Hematopoietic multipotent progenitor cell treated with erythropoietin and hydrocortisone succinate and interleukin-3 and kit ligand, for 17 days (in vitro differentiated cells): ENCODE data around the gene IFIT1B.
"Not testable (repeated sequence)": the region's sequence is repeated elsewhere in the genome, so short reads cannot be mapped to it uniquely, and the experiment has no call there.

Experiments
- DNase-seq: peaks from one replicate; pipeline ENCODE4 v3.0.0-alpha.2; 2015; ENCODE audit warnings: low spot score

The IFIT1B gene, protein sequence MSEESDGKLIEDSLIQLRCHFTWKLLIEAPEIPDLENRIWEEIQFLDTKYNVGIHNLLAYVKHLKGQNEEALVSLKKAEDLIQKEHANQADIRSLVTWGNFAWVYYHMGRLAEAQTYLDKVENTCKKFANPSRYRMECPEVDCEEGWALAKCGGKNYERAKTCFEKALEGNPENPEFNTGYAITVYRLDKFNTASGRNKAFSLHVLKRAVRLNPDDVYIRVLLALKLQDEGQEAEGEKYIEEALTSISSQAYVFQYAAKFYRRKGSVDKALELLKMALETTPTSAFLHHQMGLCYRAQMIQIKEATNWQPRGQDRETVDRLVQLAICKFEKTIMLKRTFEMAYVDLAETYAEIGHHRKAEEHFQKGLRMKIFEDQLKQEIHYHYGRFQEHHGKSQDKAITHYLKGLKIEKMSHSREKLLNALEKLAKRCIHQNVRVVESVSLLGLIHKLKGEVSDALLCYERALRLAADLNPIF

DNA sequence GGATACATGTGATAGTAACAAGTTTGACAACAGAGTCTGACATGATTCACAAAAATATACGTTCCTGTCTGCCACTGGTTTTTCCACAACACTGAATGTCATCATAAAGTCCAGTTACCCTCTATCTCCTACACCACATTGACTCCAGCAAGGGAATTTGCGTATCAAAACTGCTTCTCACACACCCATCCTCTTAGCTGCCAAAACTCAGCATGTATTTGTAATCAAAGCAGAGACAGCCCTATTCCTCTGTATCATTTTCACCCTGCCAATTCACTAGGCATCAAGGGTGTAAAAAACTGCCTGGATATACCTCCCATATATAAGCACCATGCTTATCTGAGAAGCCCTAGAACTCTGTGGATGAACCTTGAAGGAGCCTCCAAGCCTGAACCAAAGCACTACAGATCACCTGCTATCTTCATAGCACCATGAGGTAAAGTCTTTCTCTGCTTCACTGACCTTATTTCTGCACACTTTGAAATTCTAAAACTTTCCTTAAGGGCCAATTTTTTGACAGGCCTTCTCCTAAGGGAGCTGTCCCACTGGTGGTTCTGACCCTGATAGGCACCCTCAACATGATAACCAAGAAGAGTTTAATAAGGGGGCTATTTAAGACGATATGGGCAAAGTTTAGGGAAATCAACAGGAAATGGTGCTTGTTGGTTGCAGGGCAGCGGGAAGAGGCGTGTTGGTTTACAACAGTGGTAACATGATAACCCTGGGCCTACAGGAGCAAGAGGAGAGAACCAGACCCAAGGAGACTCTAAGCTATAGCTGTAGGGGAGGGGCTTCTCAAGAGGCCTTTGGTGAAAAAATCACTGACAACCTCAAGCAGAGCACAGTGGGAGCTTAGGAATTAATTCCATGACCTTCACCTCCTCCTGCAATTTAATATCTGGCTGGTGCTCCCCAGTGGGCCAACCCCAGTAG, at the start of gene IFIT1B:
IFIT1B (plus strand) TSS at position 352 of the 933 bp plus-strand sequence; CDS start at position 432, 80 bp downstream.
- peak; percentile 89 for DNase-seq

DNA sequence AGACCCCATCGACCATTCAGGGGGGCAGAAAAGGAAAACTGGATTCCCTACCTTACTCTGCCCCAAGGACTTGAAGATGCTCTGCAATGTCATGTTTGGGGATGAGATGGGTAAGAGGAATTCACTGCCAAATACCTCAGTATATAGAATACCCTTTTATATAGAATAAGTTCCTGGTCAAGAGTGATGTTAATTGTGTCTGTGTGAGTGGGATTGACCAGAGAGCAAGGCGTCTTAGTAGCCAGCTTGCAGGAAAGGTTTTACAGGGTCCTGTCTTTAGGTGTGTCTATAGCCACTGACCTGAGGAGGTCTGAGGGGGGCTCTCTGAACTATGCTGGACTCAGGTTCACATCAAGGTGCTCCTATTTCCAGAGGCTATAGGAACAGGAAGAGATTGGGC, 48.7 kb upstream of the IFIT1B start:
- peak; percentile 33 for DNase-seq

DNA sequence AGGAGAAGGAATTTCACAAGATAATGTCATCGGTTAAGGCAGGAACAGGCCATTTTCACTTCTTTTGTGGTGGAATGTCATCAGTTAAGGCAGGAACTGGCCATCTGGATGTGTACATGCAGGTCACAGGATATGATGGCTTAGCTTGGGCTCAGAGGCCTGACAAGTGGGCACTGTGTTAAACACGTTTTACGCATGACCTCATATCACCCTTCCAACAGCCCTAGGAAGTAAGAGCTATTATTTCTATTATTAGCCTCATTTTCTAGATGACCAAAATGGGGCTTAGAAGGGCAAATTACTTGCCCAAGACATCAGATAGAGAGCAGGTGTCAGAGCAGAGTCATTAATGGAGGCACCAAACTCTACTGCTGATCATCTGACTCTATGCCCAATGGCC, 47.8 kb upstream of the IFIT1B start:
- DNase-seq: not testable (repeated sequence)

GRCh38 chr10:89330537-89331212, 47.2 kb upstream of the IFIT1B start:
- DNase-seq: peak; percentile 26

DNA sequence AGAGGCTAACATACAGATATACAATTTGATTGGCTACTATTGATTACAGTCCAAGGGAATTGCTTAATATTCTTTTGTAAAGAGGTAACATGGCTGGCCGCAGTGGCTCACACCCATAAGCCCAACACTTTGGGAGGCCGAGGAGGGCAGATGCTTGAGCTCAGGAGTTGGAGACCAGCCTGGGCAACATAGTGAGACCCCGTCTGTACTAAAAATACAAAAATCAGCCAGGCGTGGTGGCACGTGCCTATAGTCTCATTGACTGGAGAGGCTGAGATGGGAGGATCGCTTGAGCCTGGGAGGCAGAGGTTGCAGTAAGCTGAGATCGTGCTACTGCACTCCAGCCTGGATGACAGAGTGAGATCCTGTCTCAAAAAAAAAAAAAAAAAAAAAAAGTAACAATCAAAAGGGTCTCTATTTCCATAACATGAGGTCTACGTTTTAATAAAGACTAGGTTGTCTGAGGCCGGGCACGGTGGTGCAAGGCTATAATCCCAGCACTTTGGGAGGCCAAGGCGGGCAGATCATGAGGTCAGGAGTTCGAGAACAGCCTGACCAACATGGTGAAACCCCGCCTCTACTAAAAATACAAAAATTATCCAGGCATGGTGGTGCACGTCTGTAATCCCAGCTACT, 46.3 kb upstream of the IFIT1B start:
- not testable (repeated sequence) for DNase-seq

DNA sequence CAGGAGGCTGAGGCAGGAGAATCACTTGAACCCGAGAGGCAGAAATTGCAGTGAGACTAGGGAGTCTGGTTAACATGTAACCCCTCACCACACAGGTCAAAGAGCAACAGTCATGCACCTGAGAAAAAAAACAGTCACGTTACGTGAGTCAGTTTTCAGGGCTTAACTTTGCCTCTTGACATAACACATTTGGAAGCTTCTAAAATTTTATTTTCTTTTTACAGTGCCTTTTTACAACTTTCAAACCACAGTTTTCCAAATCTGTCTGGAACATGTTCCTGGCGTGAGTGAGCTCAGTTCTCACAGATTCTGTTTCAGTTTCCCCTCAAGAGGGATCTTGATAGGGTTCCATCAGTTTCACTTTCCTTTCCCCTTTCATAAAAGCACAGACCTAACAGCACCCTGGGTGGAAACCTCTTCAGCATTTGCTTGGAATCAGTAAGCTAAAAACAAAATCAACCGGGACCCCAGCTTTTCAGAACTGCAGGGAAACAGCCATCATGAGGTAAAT, 45.7 kb upstream of the IFIT1B start:
- DNase-seq: peak; percentile 80

DNA sequence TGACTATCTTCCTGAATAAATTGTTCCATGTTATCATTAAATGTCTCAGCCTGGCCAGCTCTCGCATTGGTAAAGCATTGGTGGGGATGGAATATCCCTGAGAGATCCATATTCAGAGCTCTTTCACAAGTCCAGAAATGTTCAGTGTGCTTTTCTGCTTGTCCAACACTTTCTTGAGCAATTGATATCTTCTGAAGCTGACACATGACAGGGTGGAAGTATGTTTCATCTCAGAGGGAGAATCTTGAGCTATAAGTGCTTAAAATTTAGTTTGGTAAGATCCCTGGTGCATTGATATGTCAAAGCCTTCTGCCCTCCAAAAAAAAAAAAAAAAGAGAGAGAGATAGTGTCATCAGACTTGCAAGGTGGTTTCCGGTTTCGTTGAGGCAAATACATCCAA, 42.6 kb upstream of the IFIT1B start:
- no peak for DNase-seq

GRCh38 chr10:89336241-89336640, 41.6 kb upstream of the IFIT1B start:
- DNase-seq: no peak

DNA sequence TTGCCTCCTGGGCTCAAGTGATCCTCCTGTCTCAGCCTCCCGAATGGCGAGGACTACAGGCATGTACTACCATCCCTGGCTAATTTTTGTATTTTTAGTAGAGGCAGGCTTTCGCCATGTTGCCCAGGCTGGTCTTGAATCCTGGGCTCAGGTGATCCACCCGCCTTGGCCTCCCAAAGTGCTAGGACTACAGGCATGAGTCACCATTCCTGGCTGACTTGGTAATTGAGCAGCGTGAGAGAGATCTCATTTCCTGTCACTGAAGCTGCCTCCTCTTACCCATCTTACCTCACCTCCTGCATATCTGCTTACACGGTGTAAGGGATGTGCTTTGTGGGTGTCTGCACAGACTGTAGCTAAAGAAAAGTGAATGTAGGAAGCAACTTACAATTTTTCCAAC, 40.4 kb upstream of the IFIT1B start:
- DNase-seq: no peak

DNA sequence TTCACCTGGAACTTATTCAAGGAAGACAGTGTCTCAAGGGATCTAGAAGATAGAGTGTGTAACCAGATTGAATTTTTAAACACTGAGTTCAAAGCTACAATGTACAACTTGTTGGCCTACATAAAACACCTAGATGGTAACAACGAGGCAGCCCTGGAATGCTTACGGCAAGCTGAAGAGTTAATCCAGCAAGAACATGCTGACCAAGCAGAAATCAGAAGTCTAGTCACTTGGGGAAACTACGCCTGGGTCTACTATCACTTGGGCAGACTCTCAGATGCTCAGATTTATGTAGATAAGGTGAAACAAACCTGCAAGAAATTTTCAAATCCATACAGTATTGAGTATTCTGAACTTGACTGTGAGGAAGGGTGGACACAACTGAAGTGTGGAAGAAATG, 39.1 kb upstream of the IFIT1B start:
- no peak for DNase-seq

DNA sequence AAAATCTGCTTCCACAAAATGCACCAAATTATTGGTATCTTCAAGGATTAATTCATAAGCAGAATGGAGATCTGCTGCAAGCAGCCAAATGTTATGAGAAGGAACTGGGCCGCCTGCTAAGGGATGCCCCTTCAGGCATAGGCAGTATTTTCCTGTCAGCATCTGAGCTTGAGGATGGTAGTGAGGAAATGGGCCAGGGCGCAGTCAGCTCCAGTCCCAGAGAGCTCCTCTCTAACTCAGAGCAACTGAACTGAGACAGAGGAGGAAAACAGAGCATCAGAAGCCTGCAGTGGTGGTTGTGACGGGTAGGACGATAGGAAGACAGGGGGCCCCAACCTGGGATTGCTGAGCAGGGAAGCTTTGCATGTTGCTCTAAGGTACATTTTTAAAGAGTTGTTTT, 38.0 kb upstream of the IFIT1B start:
- DNase-seq: no peak

- DNase-seq: no peak
These were observed 36.2 kb upstream of the IFIT1B start for GRCh38 chr10:89341649-89342048.

GRCh38 chr10:89342206-89342958, 35.5 kb upstream of the IFIT1B start:
- no peak for DNase-seq

DNA sequence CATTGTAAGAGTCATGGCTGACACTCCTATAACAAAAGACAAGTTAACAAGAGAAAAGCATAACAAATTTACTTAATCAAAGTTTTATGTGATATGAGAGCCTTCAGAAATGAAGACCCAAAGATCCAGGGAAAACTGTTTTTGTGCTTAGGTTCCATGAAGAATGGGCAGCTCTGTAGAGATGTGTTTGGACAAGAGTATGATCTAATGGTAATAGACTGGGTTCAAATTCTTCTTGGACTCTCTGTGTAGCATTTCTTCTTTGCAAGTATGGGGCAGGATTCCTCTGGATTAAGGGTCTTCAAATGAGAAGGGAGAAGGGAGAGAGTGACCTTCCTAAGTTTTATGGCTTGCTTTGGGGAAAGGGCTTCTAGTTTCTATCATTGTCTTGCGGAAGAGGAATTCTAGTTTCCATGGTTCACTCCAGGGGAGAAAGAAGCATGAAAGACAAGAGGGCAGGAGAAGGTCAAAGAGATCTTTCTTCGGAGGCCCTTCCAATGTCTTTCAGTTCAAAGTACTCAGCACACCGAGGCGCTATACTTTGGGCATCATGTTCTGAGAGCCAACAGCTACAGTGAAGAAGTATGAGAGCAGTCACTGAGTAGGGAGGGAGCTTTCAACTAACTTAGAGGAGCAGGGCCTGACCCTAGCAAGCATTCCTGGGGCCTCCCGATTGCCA, 34.6 kb upstream of the IFIT1B start:
- DNase-seq: no peak

GRCh38 chr10:89344156-89344555, 33.7 kb upstream of the IFIT1B start:
- no peak for DNase-seq

GRCh38 chr10:89345367-89346000, 32.4 kb upstream of the IFIT1B start:
- DNase-seq: no peak

- DNase-seq: no peak
These were observed 31.2 kb upstream of the IFIT1B start for GRCh38 chr10:89346405-89347254.

- no peak for DNase-seq
These were observed 30.0 kb upstream of the IFIT1B start for GRCh38 chr10:89347701-89348457.
